SK-N-MC (cell line): ENCODE results near the gene TCERG1L.

Experiments used
- EZH2 ChIP-seq: fragments of 200-600 bp; sonication (generic); IDR thresholded peaks from one replicate; pipeline ENCODE4 v1.6.1; 2017; ENCODE audit warnings: antibody characterized with exemption
- POLR2AphosphoS5 ChIP-seq: IDR thresholded peaks from 2 replicates; pipeline ENCODE4 v1.6.1; 2012; ENCODE audit warnings: mild to moderate bottlenecking, low read depth, low read length, borderline replicate concordance

DNA sequence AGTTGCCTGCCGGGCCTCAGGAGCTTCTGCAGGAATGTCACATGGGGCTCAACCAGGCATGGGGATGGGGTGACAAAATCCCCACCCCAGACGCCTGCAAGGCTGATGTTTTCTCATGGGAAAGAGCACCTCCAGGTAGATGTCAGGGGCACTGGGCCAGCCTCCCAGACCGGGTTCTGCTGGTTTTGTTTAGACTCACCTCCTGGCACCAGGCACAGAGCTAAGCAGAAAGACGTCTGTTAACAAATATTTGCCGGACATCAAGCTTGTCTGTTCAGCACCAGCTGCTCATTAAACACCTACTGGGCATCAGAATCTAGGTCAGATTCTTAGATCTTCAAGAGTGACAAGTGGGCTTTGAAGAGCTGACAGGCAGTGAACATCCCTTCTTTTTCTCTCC is 34.9 kb upstream of the TCERG1L start:
- TF ChIP-seq POLR2AphosphoS5 = no peak
- TF ChIP-seq EZH2 = no peak
